ENCODE measurements around the gene CPEB3.

GRCh38 chr10:92298487-92298886 lies 7.6 kb upstream of the CPEB3 start:
- TF ChIP-seq TAF1 (IDR thresholded peaks at IDR 0.05; ENCODE audit: borderline replicate concordance, insufficient read depth, low read length), result no peak
- no peak for TF ChIP-seq REST (IDR thresholded peaks at IDR 0.05; ENCODE audit: insufficient read depth in 1 of 2, low read depth in 2 of 2, low read length in 2 of 2)
- TF ChIP-seq POLR2AphosphoS5 (IDR thresholded peaks at IDR 0.05; ENCODE audit: low read depth, low read length), result no peak
- TF ChIP-seq SIN3A (IDR thresholded peaks at IDR 0.05; ENCODE audit: borderline replicate concordance, insufficient read depth, low read length), result no peak
- TF ChIP-seq FOXP2 (optimal IDR thresholded peaks at IDR 0.05; ENCODE audit: borderline replicate concordance, extremely low read depth, extremely low read length, insufficient read depth), result no peak
